HepG2 (cell line): ENCODE measurements around the gene IFNG-AS1. TPM values are rescaled to one million over a fixed set of nuclear protein-coding genes. Genes with fewer than 3 reads are reported as not detected.

Source experiments
- ATAC-seq: fragments of 200-7000 bp; cut with Tn5 transposase; 3 replicates; pipeline ENCODE4 v1.9.1; 2020; ENCODE audit warnings: mild to moderate bottlenecking, moderate library complexity
- BruUV-seq: library from RNA; stranded (reverse); fragments of 400-500 nt; replicated peaks from 2 replicates; lab custom pipeline; 2021; lab: Mats Ljungman, UMichigan
- CTCF ChIA-PET: fragments of 300-600 bp; formaldehyde crosslinking; extraction: SDS; loops from one replicate; lab custom pipeline; 2021; ENCODE audit warnings: low total read pairs, inconsistent platforms, low intra/inter-chr PET ratio; lab: Yijun Ruan, JAX
- POLR2A ChIA-PET: fragments of 350-600 bp; sonication (Branson Sonifier 250); formaldehyde crosslinking; loops from one replicate; lab custom pipeline; 2020; ENCODE audit warnings: antibody characterized with exemption, inconsistent platforms; lab: Yijun Ruan, JAX
- DNase-seq: peaks from one replicate; pipeline ENCODE4 v3.0.0-alpha.2; 2015; ENCODE audit warnings: low spot score
- FAIRE-seq: peaks from 3 replicates; lab custom pipeline; 2011; peaks lifted over from hg19 to GRCh38; lab: Jason Lieb, UNC
- H2AFZ ChIP-seq: one replicate; pipeline ENCODE4 v1.6.1; 2011; ENCODE audit warnings: low read length, inconsistent platforms
- H3K27ac ChIP-seq: fragments of 300-600 bp; 3 replicates; pipeline ENCODE4 v1.8.0; 2011; ENCODE audit warnings: mixed run types, mild to moderate bottlenecking, mixed read lengths, low read length, inconsistent platforms; ENCODE audit not compliant: insufficient read depth; ENCODE audit errors: extremely low read length
- H3K27me3 ChIP-seq, 2 experiments: fragments of 200-600 bp in 1 of 2; 2 replicates in 1 of 2; 3 replicates in 1 of 2; pipeline versions ENCODE4 v1.6.0 to v1.8.0; 2011; ENCODE audit warnings: low read length in 2 of 2, mild to moderate bottlenecking in 2 of 2, moderate library complexity in 2 of 2, inconsistent platforms in 1 of 2; ENCODE audit not compliant: insufficient read depth in 2 of 2, control insufficient read depth in 1 of 2
- H3K36me3 ChIP-seq, 2 experiments: fragments of 200-600 bp in 1 of 2; replicated peaks in 1 of 2; 2 replicates in 1 of 2; 3 replicates in 1 of 2; pipeline versions ENCODE4 v1.5.1 to v1.8.0; 2011; ENCODE audit warnings: low read length in 2 of 2, inconsistent platforms in 1 of 2; ENCODE audit not compliant: insufficient read depth in 2 of 2, control insufficient read depth in 1 of 2
- H3K4me1 ChIP-seq: 2 replicates; pipeline ENCODE4 v1.5.1; 2012; ENCODE audit warnings: low read length, inconsistent platforms; ENCODE audit not compliant: insufficient read depth
- H3K4me2 ChIP-seq: 2 replicates; pipeline ENCODE4 v1.6.0; 2011; ENCODE audit warnings: low read depth, low read length, inconsistent platforms
- H3K4me3 ChIP-seq, 3 experiments: fragments of 200-600 bp in 1 of 3; sonication (generic), shearing (Covaris generic) in 1 of 3; replicated peaks in 1 of 3; 2 replicates each; pipeline ENCODE4 v1.5.1; 2011 to 2016; ENCODE audit warnings: low read length in 3 of 3, inconsistent platforms in 2 of 3, low read depth in 2 of 3, mild to moderate bottlenecking in 2 of 3, control low read depth in 1 of 3, mixed read lengths in 1 of 3; ENCODE audit not compliant: insufficient read depth in 1 of 3
- H3K79me2 ChIP-seq: one replicate; pipeline ENCODE4 v1.6.1; 2011; ENCODE audit warnings: low read length, inconsistent platforms; ENCODE audit not compliant: insufficient read depth
- H3K9ac ChIP-seq: 2 replicates; pipeline ENCODE4 v1.6.0; 2011; ENCODE audit warnings: mild to moderate bottlenecking, low read depth, low read length, inconsistent platforms; ENCODE audit not compliant: insufficient read depth
- H3K9me3 ChIP-seq: 2 replicates; pipeline ENCODE4 v1.5.1; 2012; ENCODE audit warnings: mild to moderate bottlenecking, low read length
- H4K20me1 ChIP-seq: 2 replicates; pipeline ENCODE4 v1.6.0; 2011; ENCODE audit warnings: inconsistent platforms, mild to moderate bottlenecking, low read length, moderate library complexity; ENCODE audit not compliant: insufficient read depth
- BORCS8-MEF2B ChIP-seq: sonication (generic); formaldehyde crosslinking; IDR thresholded peaks from 2 replicates; pipeline ENCODE4 v1.8.0; 2022; ENCODE audit warnings: mild to moderate bottlenecking, missing genetic modification reagents
- CENPT ChIP-seq: sonication (generic); formaldehyde crosslinking; IDR thresholded peaks from 2 replicates; pipeline ENCODE4 v1.8.0; 2022; ENCODE audit warnings: low read depth, mild to moderate bottlenecking, moderate library complexity, missing genetic modification reagents
- ERF ChIP-seq: IDR thresholded peaks from 2 replicates; pipeline ENCODE4 v1.6.1; 2018; ENCODE audit warnings: missing biosample characterization, missing genetic modification reagents
- GTF3A ChIP-seq: sonication (generic); formaldehyde crosslinking; conservative IDR thresholded peaks from 2 replicates; pipeline ENCODE4 v1.4.0; 2020; ENCODE audit warnings: mild to moderate bottlenecking, missing genetic modification reagents
- KDM2A ChIP-seq: sonication (generic); formaldehyde crosslinking; IDR thresholded peaks from 2 replicates; pipeline ENCODE4 v1.4.0; 2020; ENCODE audit warnings: low read depth, missing genetic modification reagents, borderline replicate concordance
- PAXIP1 ChIP-seq: sonication (generic); formaldehyde crosslinking; conservative IDR thresholded peaks from 2 replicates; pipeline ENCODE4 v1.4.0; 2020; ENCODE audit warnings: mild to moderate bottlenecking, missing genetic modification reagents, moderate library complexity
- PPARG ChIP-seq: conservative IDR thresholded peaks from 2 replicates; pipeline ENCODE4 v1.6.1; 2016; ENCODE audit warnings: missing biosample characterization, missing genetic modification reagents
- SAFB2 ChIP-seq: sonication (generic); formaldehyde crosslinking; IDR thresholded peaks from 2 replicates; pipeline ENCODE4 v1.5.1; 2020; ENCODE audit warnings: missing genetic modification reagents, low read depth, mild to moderate bottlenecking, borderline replicate concordance
- SYNCRIP ChIP-seq: fragments of 200-400 bp; formaldehyde crosslinking; IDR thresholded peaks from 2 replicates; pipeline ENCODE4 v1.6.1; 2018; ENCODE audit warnings: mild to moderate bottlenecking, low read depth, low read length; ENCODE audit not compliant: insufficient read depth
- TCF7 ChIP-seq: sonication (generic); IDR thresholded peaks from 2 replicates; pipeline ENCODE4 v1.6.1; 2016; ENCODE audit warnings: antibody characterized with exemption, low read depth
- ZFP41 ChIP-seq: sonication (generic); formaldehyde crosslinking; IDR thresholded peaks from 2 replicates; pipeline ENCODE4 v1.4.0; 2020; ENCODE audit warnings: mild to moderate bottlenecking, missing genetic modification reagents, borderline replicate concordance
- ZNF850 ChIP-seq: sonication (generic); formaldehyde crosslinking; conservative IDR thresholded peaks from 2 replicates; pipeline ENCODE4 v1.9.0; 2021; ENCODE audit warnings: mild to moderate bottlenecking, missing genetic modification reagents
- in situ Hi-C: cut with HindIII; loops from 2 replicates; pipeline ENCODE4 v1.10.0; 2017; ENCODE audit warnings: low pct_unique_long_range_greater_than_20kb; ENCODE audit not compliant: extremely low pct_ligation_motif_present
- intact Hi-C: fragments of 100-400 bp; cut with micrococcal nuclease; formaldehyde crosslinking; loops from one replicate; pipeline ENCODE4 v1.10.0; 2022; ENCODE audit not compliant: unreplicated experiment
- polyA plus RNA-seq, 8 experiments: library from polyadenylated mRNA; depleted of rRNA in 3 of 8; stranded (reverse) in 7 of 8; unstranded in 1 of 8; fragments of >200 nt; fragmentation: Illumina TruSeq in 4 of 8; extraction: Trizol in 4 of 8; gene quantifications; 2 replicates each; pipeline versions ENCODE4 v1.2.1 to v1.2.3, GENCODE V29; 2011 to 2016; ENCODE audit warnings: low read depth in 4 of 8, missing spikeins in 1 of 8, mixed read lengths in 1 of 8; ENCODE audit not compliant: insufficient read depth in 1 of 8
- total RNA-seq, 5 experiments: library from RNA; depleted of rRNA; stranded (reverse); fragments of >200 nt; fragmentation: Illumina TruSeq; extraction: Trizol; gene quantifications; 2 replicates each; pipeline ENCODE4 v1.2.3, GENCODE V29; 2016; ENCODE audit warnings: low read depth in 1 of 5
- TF ChIP-seq, protein P1 (sequence below): IDR thresholded peaks from 2 replicates; pipeline ENCODE4 v1.6.1; 2012; ENCODE audit warnings: low read depth, low read length, improper control_type of control experiment

The IFNG-AS1 gene
- total and polyA plus RNA-seq, 2 of the 13 experiments (the other 11 are each of a cell fraction or from before 2014, with no cell fraction given), result not detected

- no peak for TF ChIP-seq ZNF850 (CRISPR knock-in tag)
- TF ChIP-seq, all 625 proteins: peak for 0
Observed at GRCh38 chr12:67982164-67982563, 7.1 kb upstream of the IFNG-AS1 start (continued).

DNA sequence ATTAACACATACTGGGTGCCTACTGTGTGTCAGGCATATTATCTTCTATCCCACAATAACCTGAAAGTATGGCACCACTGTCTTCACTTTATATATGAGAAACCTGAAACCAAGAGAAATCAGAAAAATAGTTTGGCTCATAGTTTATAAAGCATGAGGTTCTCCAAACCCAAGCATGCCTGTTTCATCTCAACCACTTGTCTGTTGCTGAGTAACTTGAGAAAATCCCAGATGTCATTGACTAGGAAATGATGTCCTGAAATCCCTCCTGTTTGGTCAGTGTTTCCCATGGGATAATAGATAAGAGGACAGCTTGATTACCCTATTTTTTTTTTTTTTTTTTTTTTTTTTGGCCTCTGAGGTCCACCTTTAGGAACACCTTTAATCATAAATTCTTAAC, 2.6 kb upstream of the IFNG-AS1 start:
- POLR2A ChIA-PET, result no interaction called here

More for the DNA sequence above, 2.6 kb upstream of the IFNG-AS1 start:
- no peaks in the 10 kb centered on the region for H3K36me3 ChIP-seq
- H3K27me3 ChIP-seq, result no peaks in the 10 kb centered on the region
- TF ChIP-seq, protein P1, sequence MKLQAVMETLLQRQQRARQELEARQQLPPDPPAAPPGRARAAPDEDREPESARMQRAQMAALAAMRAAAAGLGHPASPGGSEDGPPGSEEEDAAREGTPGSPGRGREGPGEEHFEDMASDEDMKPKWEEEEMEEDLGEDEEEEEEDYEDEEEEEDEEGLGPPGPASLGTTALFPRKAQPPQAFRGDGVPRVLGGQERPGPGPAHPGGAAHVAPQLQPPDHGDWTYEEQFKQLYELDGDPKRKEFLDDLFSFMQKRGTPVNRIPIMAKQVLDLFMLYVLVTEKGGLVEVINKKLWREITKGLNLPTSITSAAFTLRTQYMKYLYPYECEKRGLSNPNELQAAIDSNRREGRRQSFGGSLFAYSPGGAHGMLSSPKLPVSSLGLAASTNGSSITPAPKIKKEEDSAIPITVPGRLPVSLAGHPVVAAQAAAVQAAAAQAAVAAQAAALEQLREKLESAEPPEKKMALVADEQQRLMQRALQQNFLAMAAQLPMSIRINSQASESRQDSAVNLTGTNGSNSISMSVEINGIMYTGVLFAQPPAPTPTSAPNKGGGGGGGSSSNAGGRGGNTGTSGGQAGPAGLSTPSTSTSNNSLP, result no peak
- no peak for TF ChIP-seq PPARG
- TF ChIP-seq KDM2A, result no peak
- no peak for TF ChIP-seq TCF7
- no peak for TF ChIP-seq SAFB2 (CRISPR knock-in tag)
- TF ChIP-seq CENPT (CRISPR knock-in tag), result no peak
- TF ChIP-seq SYNCRIP, result no peak
- TF ChIP-seq BORCS8-MEF2B (CRISPR knock-in tag), result no peak
- no peak for TF ChIP-seq GTF3A (CRISPR knock-in tag)
- TF ChIP-seq PAXIP1 (CRISPR knock-in tag), result no peak
- TF ChIP-seq ZFP41 (CRISPR knock-in tag), result no peak
- TF ChIP-seq ERF (CRISPR knock-in tag), result no peak
- ATAC-seq, result no peak
- H3K4me3 ChIP-seq, result no peak overlapping the region
- CTCF ChIA-PET, result no interaction called here
- H4K20me1 ChIP-seq, result no peaks in the 10 kb centered on the region
- no peak overlapping the region for H2AFZ ChIP-seq
- BruUV-seq, result no TSS peak
- in situ Hi-C loops (no loop called here), intact Hi-C loops (no loop called here)
- FAIRE-seq, result no peak
- no peaks in the 10 kb centered on the region for H3K79me2 ChIP-seq
- H3K9me3 ChIP-seq, result no peaks in the 10 kb centered on the region
- H3K27ac ChIP-seq, result no peak overlapping the region
- H3K4me2 ChIP-seq, result no peak overlapping the region
- no peak overlapping the region for H3K9ac ChIP-seq
- DNase-seq, result no peak
- H3K4me1 ChIP-seq, result no peaks in the 10 kb centered on the region
